Fibroblast of lung (primary cell): ENCODE data around the gene BABAM2.

ENCODE experiments used
- EZH2 ChIP-seq: IDR thresholded peaks from 2 replicates; pipeline ENCODE4 v1.5.1; 2012; ENCODE audit warnings: low read length, control low read depth, mild to moderate bottlenecking; ENCODE audit errors: missing control alignments
- TF ChIP-seq, protein P1 (sequence below), 2 donors: IDR thresholded peaks in 1 of 2; conservative IDR thresholded peaks in 1 of 2; 1 replicate in 1 of 2; 2 replicates in 1 of 2; pipeline ENCODE4 v1.5.1; 2011 to 2012; ENCODE audit warnings: low read length in 2 of 2, control low read depth in 1 of 2, inconsistent platforms in 1 of 2, low read depth in 1 of 2, mild to moderate bottlenecking in 1 of 2

GRCh38 chr2:28334527-28334894, 444.0 kb downstream of the BABAM2 start:
- TF ChIP-seq, protein P1, sequence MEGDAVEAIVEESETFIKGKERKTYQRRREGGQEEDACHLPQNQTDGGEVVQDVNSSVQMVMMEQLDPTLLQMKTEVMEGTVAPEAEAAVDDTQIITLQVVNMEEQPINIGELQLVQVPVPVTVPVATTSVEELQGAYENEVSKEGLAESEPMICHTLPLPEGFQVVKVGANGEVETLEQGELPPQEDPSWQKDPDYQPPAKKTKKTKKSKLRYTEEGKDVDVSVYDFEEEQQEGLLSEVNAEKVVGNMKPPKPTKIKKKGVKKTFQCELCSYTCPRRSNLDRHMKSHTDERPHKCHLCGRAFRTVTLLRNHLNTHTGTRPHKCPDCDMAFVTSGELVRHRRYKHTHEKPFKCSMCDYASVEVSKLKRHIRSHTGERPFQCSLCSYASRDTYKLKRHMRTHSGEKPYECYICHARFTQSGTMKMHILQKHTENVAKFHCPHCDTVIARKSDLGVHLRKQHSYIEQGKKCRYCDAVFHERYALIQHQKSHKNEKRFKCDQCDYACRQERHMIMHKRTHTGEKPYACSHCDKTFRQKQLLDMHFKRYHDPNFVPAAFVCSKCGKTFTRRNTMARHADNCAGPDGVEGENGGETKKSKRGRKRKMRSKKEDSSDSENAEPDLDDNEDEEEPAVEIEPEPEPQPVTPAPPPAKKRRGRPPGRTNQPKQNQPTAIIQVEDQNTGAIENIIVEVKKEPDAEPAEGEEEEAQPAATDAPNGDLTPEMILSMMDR (conservative IDR thresholded peaks at IDR 0.05 in 1 of 2, IDR thresholded peaks at IDR 0.05 in 1 of 2; ENCODE audit: low read depth in 1 of 2, low read length in 2 of 2) = no peak
- no peak for TF ChIP-seq EZH2
